Measurements from ENCODE around the gene TRAPPC1.

TRAPPC1 gene

DNA sequence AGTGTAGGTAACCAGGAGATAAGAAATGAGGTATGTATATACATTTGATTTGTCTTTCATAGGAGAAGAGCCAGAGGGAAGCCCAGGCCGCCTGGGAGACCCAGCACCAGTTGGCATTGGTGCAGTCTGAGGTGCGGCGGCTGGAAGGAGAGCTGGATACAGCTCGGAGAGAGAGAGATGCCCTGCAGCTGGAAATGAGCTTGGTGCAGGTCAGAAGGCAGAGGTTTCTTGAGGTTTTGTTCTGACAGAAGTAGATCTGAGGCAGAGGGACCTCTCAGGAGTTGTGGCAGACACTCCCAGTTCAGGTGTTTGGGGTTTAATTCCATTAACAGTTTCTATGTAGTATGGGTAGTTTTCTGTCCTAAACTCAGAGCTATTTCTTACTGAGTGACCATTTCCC is 8.3 kb upstream of the TRAPPC1 start:
- Histone ChIP-seq H3K27ac (ENCODE audit: low read depth, low read length) (no peak overlapping the region), H3K9ac (ENCODE audit: low read length) (no peak overlapping the region), H3K36me3 (ENCODE audit: control insufficient read depth, insufficient read depth, low read length) (peaks cover 72% of the 10 kb centered on the region), H3K27me3 (ENCODE audit: control insufficient read depth, insufficient read depth, low read length) (no peaks in the 10 kb centered on the region), H3K9me3 (ENCODE audit: control insufficient read depth, insufficient read depth, low read depth, low read length) (no peaks in the 10 kb centered on the region), H3K4me1 (ENCODE audit: control insufficient read depth, insufficient read depth, low read length) (no peaks in the 10 kb centered on the region), H3K4me3 (ENCODE audit: low read depth, low read length) (no peak overlapping the region)

DNA sequence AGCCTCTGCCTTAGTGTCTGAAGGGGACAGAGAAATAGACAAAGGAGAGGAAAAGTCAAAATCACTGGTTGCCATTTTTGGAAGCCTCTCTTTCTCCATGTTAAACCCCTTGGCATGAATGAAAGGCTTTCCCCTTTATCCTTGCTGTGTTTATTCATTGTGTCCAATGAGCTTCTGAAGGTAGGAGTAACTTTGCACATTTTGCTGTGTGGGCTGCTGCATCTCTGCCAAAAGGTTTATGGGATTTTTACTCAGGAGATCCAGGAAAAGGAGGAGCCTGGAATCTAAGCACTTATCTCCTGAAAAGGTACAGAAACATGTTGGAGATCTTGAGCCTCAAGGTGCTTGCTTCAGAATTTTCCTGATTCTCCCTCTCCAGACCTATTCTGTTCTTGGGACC is 4.1 kb upstream of the TRAPPC1 start:
- Histone ChIP-seq H3K36me3 (ENCODE audit: control insufficient read depth, insufficient read depth, low read length) (peaks cover 49% of the 10 kb centered on the region), H3K27ac (ENCODE audit: low read depth, low read length) (no peak overlapping the region), H3K27me3 (ENCODE audit: control insufficient read depth, insufficient read depth, low read length) (no peaks in the 10 kb centered on the region; the same call in 1 of the 2 replicates), H3K9ac (ENCODE audit: low read length) (no peak overlapping the region), H3K9me3 (ENCODE audit: control insufficient read depth, insufficient read depth, low read depth, low read length) (no peaks in the 10 kb centered on the region), H3K4me1 (ENCODE audit: control insufficient read depth, insufficient read depth, low read length) (peaks cover 11% of the 10 kb centered on the region), H3K4me3 (ENCODE audit: low read depth, low read length) (no peak overlapping the region)

DNA sequence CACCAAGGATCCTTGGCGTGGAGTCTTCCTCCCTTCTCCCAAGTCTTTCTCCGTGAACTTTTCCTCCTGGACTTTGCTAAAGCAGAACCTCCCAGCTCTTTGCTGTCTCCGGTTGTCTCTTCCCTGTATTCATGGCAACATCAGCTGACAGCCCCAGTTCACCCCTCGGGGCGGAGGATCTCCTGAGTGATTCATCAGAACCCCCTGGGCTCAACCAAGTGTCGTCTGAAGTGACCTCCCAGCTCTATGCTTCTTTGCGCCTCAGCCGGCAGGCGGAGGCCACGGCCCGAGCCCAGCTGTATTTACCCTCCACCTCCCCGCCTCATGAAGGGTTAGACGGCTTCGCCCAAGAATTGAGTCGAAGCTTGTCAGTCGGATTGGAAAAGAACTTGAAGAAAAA is 1.2 kb upstream of the TRAPPC1 start:
- H3K27ac ChIP-seq (ENCODE audit: low read depth, low read length) = no peak overlapping the region
- no peaks in the 10 kb centered on the region for H3K9me3 ChIP-seq (ENCODE audit: control insufficient read depth, insufficient read depth, low read depth, low read length)
- peak overlapping the region; percentile 100 for H3K4me3 ChIP-seq (ENCODE audit: low read depth, low read length)
- peaks cover 27% of the 10 kb centered on the region for H3K36me3 ChIP-seq (ENCODE audit: control insufficient read depth, insufficient read depth, low read length)
- peaks cover 22% of the 10 kb centered on the region for H3K27me3 ChIP-seq (ENCODE audit: control insufficient read depth, insufficient read depth, low read length)
- peak overlapping the region; percentile 85 for H3K9ac ChIP-seq (ENCODE audit: low read length)
- peaks cover 15% of the 10 kb centered on the region for H3K4me1 ChIP-seq (ENCODE audit: control insufficient read depth, insufficient read depth, low read length)

- Histone ChIP-seq H3K36me3 (ENCODE audit: control insufficient read depth, insufficient read depth, low read length) (peaks cover 27% of the 10 kb centered on the region), H3K4me1 (ENCODE audit: control insufficient read depth, insufficient read depth, low read length) (peaks cover 15% of the 10 kb centered on the region), H3K4me3 (ENCODE audit: low read depth, low read length) (peak overlapping the region; percentile 100), H3K27ac (ENCODE audit: low read depth, low read length) (no peak overlapping the region), H3K9ac (ENCODE audit: low read length) (peak overlapping the region; percentile 85), H3K27me3 (ENCODE audit: control insufficient read depth, insufficient read depth, low read length) (peaks cover 27% of the 10 kb centered on the region), H3K9me3 (ENCODE audit: control insufficient read depth, insufficient read depth, low read depth, low read length) (no peaks in the 10 kb centered on the region)
Measured at GRCh38 chr17:7932483-7932891, 741 bp upstream of the TRAPPC1 start.

GRCh38 chr17:7930841-7931631 is 710 bp downstream of the TRAPPC1 start:
- peaks cover 41% of the 10 kb centered on the region for H3K27me3 ChIP-seq (ENCODE audit: control insufficient read depth, insufficient read depth, low read length)
- H3K27ac ChIP-seq (ENCODE audit: low read depth, low read length) = no peak overlapping the region
- no peaks in the 10 kb centered on the region for H3K9me3 ChIP-seq (ENCODE audit: control insufficient read depth, insufficient read depth, low read depth, low read length)

DNA sequence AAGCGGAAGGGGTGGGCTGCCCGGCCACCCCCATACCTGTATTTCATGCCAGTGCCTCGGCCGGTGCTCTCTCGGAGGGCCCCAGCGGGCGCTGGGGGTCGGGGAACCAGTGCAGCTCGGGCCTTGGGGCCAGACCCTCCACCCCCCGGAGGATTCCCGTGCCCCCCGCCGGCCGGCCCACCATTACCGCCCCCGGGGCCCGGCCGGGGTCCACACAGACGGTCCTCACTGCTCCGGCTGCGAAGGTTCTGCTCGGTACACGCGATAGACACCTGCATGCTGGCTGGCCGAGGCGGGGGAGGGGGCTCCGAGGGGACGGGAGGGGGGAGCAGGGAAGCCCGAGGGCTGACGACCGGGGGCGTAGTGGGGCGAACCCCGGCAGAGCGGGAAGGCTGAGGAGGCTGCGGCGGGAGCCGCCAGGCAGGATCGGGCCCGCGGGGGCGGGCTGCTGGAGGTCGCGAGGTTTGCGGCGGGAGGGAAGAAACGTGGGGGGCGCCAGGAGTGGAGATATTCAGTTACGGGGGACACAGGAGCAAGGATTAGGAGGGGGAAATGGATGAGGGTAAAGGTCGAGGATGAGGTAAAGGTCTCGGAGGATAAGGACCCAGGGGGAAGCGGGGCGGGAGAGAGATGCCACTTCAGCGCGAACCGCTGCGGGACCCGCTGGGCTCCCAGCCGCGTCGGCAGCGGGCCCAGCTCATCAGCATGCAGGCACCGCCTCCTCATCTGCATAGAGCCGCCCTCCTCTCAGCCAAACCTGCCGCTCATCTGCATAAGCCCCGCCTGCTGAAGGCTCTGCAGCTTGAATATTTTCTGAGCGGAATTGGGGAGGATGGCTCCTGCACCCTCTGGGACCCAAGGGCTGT is 2.4 kb downstream of the TRAPPC1 start, which contains the start of gene KCNAB3:
Gene KCNAB3, minus strand, starts transcription at position 699 of the 866 bp plus-strand sequence. Its CDS starts 421 bp downstream, at position 278.
- Histone ChIP-seq H3K4me3 (ENCODE audit: low read depth, low read length) (peak within 1 kb of the TSS; percentile 76), H3K27me3 (ENCODE audit: control insufficient read depth, insufficient read depth, low read length) (peaks cover 50% of the 10 kb centered on the region), H3K36me3 (ENCODE audit: control insufficient read depth, insufficient read depth, low read length) (peaks cover 2% of the 10 kb centered on the region), H3K27ac (ENCODE audit: low read depth, low read length) (no peak within 1 kb of the TSS), H3K9me3 (ENCODE audit: control insufficient read depth, insufficient read depth, low read depth, low read length) (no peaks in the 10 kb centered on the region), H3K4me1 (ENCODE audit: control insufficient read depth, insufficient read depth, low read length) (peaks cover 15% of the 10 kb centered on the region), H3K9ac (ENCODE audit: low read length) (peak within 1 kb of the TSS; percentile 64)

More at GRCh38 chr17:7930841-7931631, 710 bp downstream of the TRAPPC1 start:
- Histone ChIP-seq H3K4me3 (ENCODE audit: low read depth, low read length) (peak overlapping the region; percentile 100), H3K4me1 (ENCODE audit: control insufficient read depth, insufficient read depth, low read length) (peaks cover 15% of the 10 kb centered on the region), H3K36me3 (ENCODE audit: control insufficient read depth, insufficient read depth, low read length) (peaks cover 15% of the 10 kb centered on the region), H3K9ac (ENCODE audit: low read length) (peak overlapping the region; percentile 64)

- no peak overlapping the region for H3K27ac ChIP-seq (ENCODE audit: low read depth, low read length)
- H3K4me1 ChIP-seq (ENCODE audit: control insufficient read depth, insufficient read depth, low read length) = peaks cover 12% of the 10 kb centered on the region
- H3K9ac ChIP-seq (ENCODE audit: low read length) = no peak overlapping the region
- peaks cover 68% of the 10 kb centered on the region for H3K27me3 ChIP-seq (ENCODE audit: control insufficient read depth, insufficient read depth, low read length)
- H3K4me3 ChIP-seq (ENCODE audit: low read depth, low read length) = no peak overlapping the region
- no peaks in the 10 kb centered on the region for H3K9me3 ChIP-seq (ENCODE audit: control insufficient read depth, insufficient read depth, low read depth, low read length)
- no peaks in the 10 kb centered on the region for H3K36me3 ChIP-seq (ENCODE audit: control insufficient read depth, insufficient read depth, low read length)
Measured at GRCh38 chr17:7927596-7927995, 4.2 kb downstream of the TRAPPC1 start.

GRCh38 chr17:7922845-7923628 is 8.7 kb downstream of the TRAPPC1 start:
- Histone ChIP-seq H3K4me3 (ENCODE audit: low read depth, low read length) (peak overlapping the region; percentile 45), H3K9ac (ENCODE audit: low read length) (no peak overlapping the region), H3K27ac (ENCODE audit: low read depth, low read length) (no peak overlapping the region), H3K9me3 (ENCODE audit: control insufficient read depth, insufficient read depth, low read depth, low read length) (peaks cover 3% of the 10 kb centered on the region; the same call in 1 of the 2 replicates), H3K27me3 (ENCODE audit: control insufficient read depth, insufficient read depth, low read length) (peaks cover 78% of the 10 kb centered on the region), H3K36me3 (ENCODE audit: control insufficient read depth, insufficient read depth, low read length) (no peaks in the 10 kb centered on the region), H3K4me1 (ENCODE audit: control insufficient read depth, insufficient read depth, low read length) (peaks cover 10% of the 10 kb centered on the region)

- peaks cover 75% of the 10 kb centered on the region for H3K27me3 ChIP-seq (ENCODE audit: control insufficient read depth, insufficient read depth, low read length)
- H3K27ac ChIP-seq (ENCODE audit: low read depth, low read length) = no peak overlapping the region
- H3K36me3 ChIP-seq (ENCODE audit: control insufficient read depth, insufficient read depth, low read length) = no peaks in the 10 kb centered on the region
- H3K9me3 ChIP-seq (ENCODE audit: control insufficient read depth, insufficient read depth, low read depth, low read length) = peaks cover 3% of the 10 kb centered on the region; the same call in 1 of the 2 replicates
- peak overlapping the region; percentile 45 for H3K4me3 ChIP-seq (ENCODE audit: low read depth, low read length)
- H3K9ac ChIP-seq (ENCODE audit: low read length) = no peak overlapping the region
- H3K4me1 ChIP-seq (ENCODE audit: control insufficient read depth, insufficient read depth, low read length) = peaks cover 10% of the 10 kb centered on the region
Measured at GRCh38 chr17:7922269-7922844, 9.4 kb downstream of the TRAPPC1 start.

DNA sequence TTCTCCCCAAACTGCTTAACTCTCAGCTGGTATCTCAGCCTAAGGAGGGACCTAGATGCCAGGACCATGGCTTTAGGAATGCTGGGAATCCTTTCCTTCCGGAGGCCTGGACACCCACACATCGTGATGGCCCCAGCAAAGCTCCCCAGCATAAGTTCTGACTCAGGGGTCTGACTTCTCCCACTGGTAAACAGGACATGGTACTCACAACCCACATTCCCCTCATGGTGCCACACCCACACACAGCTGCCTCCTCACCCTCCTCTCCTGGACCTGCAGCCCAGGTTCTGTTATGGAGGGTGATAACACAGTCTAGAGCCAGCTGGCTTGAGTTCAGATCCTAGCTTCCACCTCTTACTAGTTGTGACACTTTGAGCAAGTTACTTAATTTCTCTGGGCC is 14.9 kb downstream of the TRAPPC1 start:
- H3K27ac ChIP-seq (ENCODE audit: low read depth, low read length) = no peak overlapping the region
- no peak overlapping the region; the same call in 1 of the 2 replicates for H3K4me3 ChIP-seq (ENCODE audit: low read depth, low read length)
- H3K9ac ChIP-seq (ENCODE audit: low read length) = no peak overlapping the region
- H3K9me3 ChIP-seq (ENCODE audit: control insufficient read depth, insufficient read depth, low read depth, low read length) = peaks cover 3% of the 10 kb centered on the region; the same call in 1 of the 2 replicates
- peaks cover 13% of the 10 kb centered on the region for H3K4me1 ChIP-seq (ENCODE audit: control insufficient read depth, insufficient read depth, low read length)
- no peaks in the 10 kb centered on the region for H3K36me3 ChIP-seq (ENCODE audit: control insufficient read depth, insufficient read depth, low read length)
- peaks cover 51% of the 10 kb centered on the region for H3K27me3 ChIP-seq (ENCODE audit: control insufficient read depth, insufficient read depth, low read length)
